D341Med (cell line): ENCODE data around the gene WASHC2A.
"Not testable (repeated sequence)": the region's sequence is repeated elsewhere in the genome, so short reads cannot be mapped to it uniquely, and the experiment has no call there.

ENCODE experiments used
- DNase-seq: peaks from one replicate; pipeline ENCODE4 v3.0.0; 2012; ENCODE audit warnings: low spot score

Gene WASHC2A

DNA sequence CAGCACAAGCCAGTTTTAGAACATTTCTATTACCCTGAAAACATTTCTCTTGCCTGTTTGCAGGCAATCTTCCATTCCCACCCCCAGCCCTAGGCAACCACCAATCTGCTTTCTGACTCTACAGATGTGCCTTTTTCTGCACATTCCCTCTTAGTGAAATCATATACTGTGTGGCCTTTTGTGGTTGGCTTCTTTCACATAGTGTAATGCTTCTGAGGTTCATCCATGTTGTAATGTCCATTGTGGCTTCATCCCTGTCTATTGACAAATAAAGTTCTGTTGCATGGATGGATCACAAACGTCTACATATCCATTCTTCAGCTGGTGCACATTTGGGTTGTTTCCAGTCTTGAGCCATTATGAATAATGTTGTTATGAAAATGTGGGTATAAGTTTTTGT lies 77.8 kb downstream of the WASHC2A start:
- DNase-seq: not testable (repeated sequence)

DNA sequence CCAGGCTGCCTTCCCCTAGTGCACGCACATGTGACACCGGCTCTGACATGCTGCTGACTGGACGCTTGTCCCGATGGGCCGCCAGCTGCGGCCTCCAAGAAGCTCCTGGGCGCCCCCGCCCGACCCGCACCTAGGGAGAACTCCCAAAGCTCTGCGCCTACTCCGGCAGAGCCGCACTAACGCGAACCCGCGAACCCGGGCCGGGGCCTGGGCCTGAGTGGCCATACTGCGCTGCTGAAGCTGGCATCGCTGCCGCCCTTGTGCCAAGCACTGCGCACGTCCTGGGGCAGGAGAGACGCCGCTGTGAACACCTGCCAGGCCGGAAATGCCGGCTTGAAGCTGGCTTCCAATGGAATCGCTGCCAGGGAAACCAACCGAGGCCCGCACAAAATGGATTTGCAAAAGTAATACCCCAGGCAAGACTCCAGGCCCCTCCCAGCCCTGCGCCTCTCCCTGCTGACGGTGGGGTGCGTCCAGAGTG lies 85.1 kb downstream of the WASHC2A start:
- DNase-seq: peak; percentile 29

DNA sequence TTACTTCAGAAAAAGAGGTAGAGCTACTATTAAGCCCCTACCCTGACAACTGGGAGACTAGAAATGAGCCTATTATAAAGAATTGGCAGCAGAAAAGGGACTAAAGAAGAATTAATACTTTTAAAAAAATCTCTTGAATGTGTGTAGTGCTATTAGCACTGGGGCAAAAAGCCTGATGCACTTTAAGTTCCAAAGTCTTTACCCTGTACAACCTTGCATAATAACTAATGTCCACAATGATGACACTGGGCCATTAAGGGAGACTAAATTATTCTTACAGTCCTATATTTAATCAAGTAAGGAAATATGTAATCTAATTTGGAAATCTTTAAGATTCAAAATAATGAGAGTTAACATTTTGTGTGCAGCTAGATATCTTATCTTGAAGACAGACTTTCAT lies 90.1 kb downstream of the WASHC2A start:
- not testable (repeated sequence) for DNase-seq

DNA sequence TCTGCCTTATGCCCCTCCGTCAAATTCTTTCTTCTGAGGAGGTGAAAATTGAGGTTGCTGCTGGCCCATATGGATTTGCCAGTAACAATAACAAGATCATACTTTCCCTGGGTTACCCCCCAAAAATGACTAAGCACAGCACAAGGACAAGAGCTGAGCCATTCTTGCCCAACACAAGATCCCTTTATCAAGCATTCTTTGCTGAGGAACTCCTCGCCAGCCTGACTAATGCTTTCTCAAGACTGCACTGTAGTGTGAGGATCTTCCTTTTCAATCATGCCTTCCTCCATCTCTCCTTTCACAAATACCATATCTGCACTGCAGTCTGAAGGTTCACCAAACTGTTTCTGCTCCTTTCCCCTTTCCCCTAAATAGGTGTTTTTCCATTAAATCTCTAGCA lies 92.1 kb downstream of the WASHC2A start:
- DNase-seq: not testable (repeated sequence)

DNA sequence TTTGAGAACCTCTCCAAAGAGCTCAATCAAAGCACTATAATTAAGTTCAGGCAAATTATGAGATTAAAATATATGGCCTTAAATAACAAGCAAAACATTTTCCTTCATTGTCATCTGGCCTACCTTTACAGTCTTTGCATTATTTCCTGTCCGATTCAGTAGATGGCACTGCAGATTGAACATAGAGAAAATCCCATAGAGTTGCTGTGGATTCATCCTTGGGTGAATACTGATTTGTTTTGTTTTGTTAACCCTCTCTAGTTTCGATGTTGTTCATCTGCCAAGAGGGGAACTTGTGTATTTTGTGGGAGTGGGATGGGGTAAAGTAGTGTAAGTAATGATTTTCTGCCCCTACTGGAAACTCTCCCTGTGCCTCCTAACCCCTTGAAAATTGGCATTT lies 97.3 kb downstream of the WASHC2A start:
- DNase-seq: not testable (repeated sequence)

DNA sequence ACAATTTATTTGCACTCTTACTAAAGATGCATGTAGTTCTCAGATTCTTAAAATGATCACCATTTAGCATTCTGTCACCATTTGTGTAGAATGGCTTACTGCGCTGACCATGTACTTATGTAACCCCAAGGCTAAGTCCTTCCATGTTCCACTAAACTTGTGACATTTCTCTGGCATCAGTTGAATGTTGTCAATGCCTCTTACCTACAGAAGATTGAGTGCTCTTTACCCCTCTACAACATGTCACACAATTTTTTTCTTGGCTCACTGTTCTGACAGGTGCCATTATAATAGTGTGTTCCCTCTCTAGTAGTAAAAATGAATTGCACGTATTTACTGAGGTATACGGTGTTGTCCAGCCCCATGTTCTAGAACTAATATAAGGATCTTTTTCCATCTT lies 100.1 kb downstream of the WASHC2A start:
- not testable (repeated sequence) for DNase-seq

DNA sequence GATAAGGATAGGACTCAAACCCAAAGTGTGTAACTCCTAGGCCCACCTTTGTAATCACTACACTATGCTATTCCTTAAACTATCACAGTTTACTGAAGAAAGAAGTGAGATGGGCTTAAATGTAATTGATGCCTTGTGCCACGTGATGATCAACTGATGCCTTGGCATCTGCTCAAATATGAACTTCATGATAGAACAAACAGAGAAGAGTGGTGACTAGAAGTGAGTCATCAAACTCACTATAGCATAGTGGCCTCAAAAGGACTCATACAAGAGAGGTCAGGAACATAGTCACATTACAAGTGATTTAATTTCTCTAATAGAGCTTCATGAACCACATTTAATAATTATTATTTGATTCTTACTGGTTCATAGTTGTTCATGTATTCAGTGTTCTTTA lies 101.8 kb downstream of the WASHC2A start:
- not testable (repeated sequence) for DNase-seq

DNA sequence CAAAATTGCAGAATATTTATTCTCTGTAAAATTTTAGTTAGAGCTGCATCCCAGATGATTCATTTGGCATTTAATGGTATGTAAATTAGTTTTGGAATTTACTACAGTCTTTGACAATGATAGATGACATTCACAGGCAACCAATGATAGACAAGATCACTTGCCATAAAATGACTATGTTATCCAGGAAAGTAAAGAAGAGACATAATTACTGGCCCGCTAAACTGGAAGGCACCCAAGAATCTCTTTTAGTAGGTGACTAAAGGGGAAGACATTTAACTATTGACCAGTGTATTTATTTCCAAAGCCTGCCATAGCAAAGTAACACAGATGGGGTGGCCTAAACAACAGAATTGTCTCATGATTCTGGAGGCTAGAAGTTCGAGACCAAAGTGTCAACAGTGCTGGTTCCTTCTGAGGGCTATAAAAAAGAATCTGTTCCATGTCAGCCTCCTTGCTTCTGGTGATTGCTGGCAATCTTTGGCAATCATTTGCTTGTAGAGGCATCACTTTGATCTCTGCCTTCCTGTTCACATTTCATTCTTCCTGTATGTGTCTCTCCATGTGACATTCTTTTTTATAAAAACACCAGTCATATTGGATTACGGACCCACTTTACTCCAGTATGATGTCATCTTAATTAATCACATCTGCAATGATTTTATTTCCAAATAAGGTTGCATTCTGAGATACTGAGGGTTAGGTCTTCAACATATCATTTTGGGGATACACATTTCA lies 107.2 kb downstream of the WASHC2A start:
- not testable (repeated sequence) for DNase-seq
